OCI-LY1 (cell line): ENCODE data around the gene RAD9B.
"Not testable (repeated sequence)": the region's sequence is repeated elsewhere in the genome, so short reads cannot be mapped to it uniquely, and the experiment has no call there.

ENCODE experiments used
- H2AFZ ChIP-seq: fragments of 200-600 bp; sonication (generic), shearing (Covaris generic); 2 replicates; pipeline ENCODE4 v1.6.0; 2014; ENCODE audit warnings: antibody characterized with exemption, mild to moderate bottlenecking, low read length
- H3F3A ChIP-seq: fragments of 200-600 bp; sonication (generic), shearing (Covaris generic); 2 replicates; pipeline ENCODE4 v1.6.0; 2014; ENCODE audit warnings: mild to moderate bottlenecking, antibody characterized with exemption, low read length, moderate library complexity; ENCODE audit not compliant: insufficient read depth
- H3K27ac ChIP-seq: fragments of 200-600 bp; sonication (generic); 2 replicates; pipeline ENCODE4 v1.5.1; 2014; ENCODE audit warnings: low read length, mixed run types, mild to moderate bottlenecking, low read depth; ENCODE audit not compliant: poor library complexity, severe bottlenecking
- H3K27me3 ChIP-seq: fragments of 200-600 bp; sonication (generic); 2 replicates; pipeline ENCODE4 v1.6.0; 2014; ENCODE audit warnings: antibody characterized with exemption, mild to moderate bottlenecking, low read length, moderate library complexity; ENCODE audit not compliant: insufficient read depth
- H3K36me3 ChIP-seq: fragments of 200-600 bp; sonication (generic); 2 replicates; pipeline ENCODE4 v1.6.1; 2014; ENCODE audit warnings: mild to moderate bottlenecking, antibody characterized with exemption, low read length, moderate library complexity, mixed read lengths; ENCODE audit not compliant: insufficient read depth
- H3K4me1 ChIP-seq: fragments of 200-600 bp; sonication (generic); 2 replicates; pipeline ENCODE4 v1.5.1; 2014; ENCODE audit warnings: mild to moderate bottlenecking, low read length, moderate library complexity; ENCODE audit not compliant: insufficient read depth, severe bottlenecking
- H3K4me2 ChIP-seq: fragments of 200-600 bp; sonication (generic), shearing (Covaris generic); 2 replicates; pipeline ENCODE4 v1.6.1; 2014; ENCODE audit warnings: low read length
- H3K4me3 ChIP-seq: fragments of 200-600 bp; sonication (generic); 2 replicates; pipeline ENCODE4 v1.5.1; 2014; ENCODE audit warnings: low read length, low read depth, mild to moderate bottlenecking, mixed read lengths; ENCODE audit not compliant: poor library complexity, severe bottlenecking
- H3K79me2 ChIP-seq: fragments of 200-600 bp; shearing (Covaris generic); 2 replicates; pipeline ENCODE4 v1.6.1; 2016; ENCODE audit warnings: mixed run types, low read length, mixed read lengths; ENCODE audit not compliant: insufficient read depth
- H3K9ac ChIP-seq: fragments of 200-600 bp; sonication (generic), shearing (Covaris generic); 2 replicates; pipeline ENCODE4 v1.6.1; 2014; ENCODE audit warnings: mild to moderate bottlenecking, low read length, mixed read lengths
- H3K9me2 ChIP-seq: fragments of 200-600 bp; sonication (generic), shearing (Covaris generic); 2 replicates; pipeline ENCODE4 v1.6.1; 2014; ENCODE audit warnings: low read depth, mild to moderate bottlenecking, low read length, mixed read lengths
- H3K9me3 ChIP-seq: fragments of 200-600 bp; shearing (Covaris generic); 2 replicates; pipeline ENCODE4 v1.6.1; 2014; ENCODE audit warnings: low read length, mixed read lengths
- H4K20me1 ChIP-seq: fragments of 200-600 bp; sonication (generic), shearing (Covaris generic); 2 replicates; pipeline ENCODE4 v1.6.0; 2016; ENCODE audit warnings: mild to moderate bottlenecking, low read length; ENCODE audit not compliant: insufficient read depth
- CTCF ChIP-seq: fragments of 200-600 bp; sonication (generic), shearing (Covaris generic); IDR thresholded peaks from 2 replicates; pipeline ENCODE4 v1.5.1; 2017; ENCODE audit warnings: mild to moderate bottlenecking, antibody characterized with exemption, low read length, moderate library complexity, mixed read lengths
- EZH2 ChIP-seq: fragments of 200-600 bp; sonication (generic), shearing (Covaris generic); IDR thresholded peaks from 2 replicates; pipeline ENCODE4 v1.8.0; 2017; ENCODE audit warnings: borderline replicate concordance, mixed run types, mild to moderate bottlenecking, antibody characterized with exemption, low read length, moderate library complexity, mixed read lengths

The RAD9B gene

GRCh38 chr12:110543252-110543959 is 41.3 kb downstream of the RAD9B start:
- no peak overlapping the region for H3K4me2 ChIP-seq
- H3F3A ChIP-seq, result no peaks in the 10 kb centered on the region
- no peak overlapping the region for H2AFZ ChIP-seq
- no peaks in the 10 kb centered on the region for H3K9me3 ChIP-seq
- H3K27me3 ChIP-seq, result no peaks in the 10 kb centered on the region
- H3K9me2 ChIP-seq, result no peaks in the 10 kb centered on the region
- H3K4me3 ChIP-seq, result no peak overlapping the region
- H3K36me3 ChIP-seq, result peaks cover 70% of the 10 kb centered on the region
- H3K4me1 ChIP-seq, result no peaks in the 10 kb centered on the region
- H3K9ac ChIP-seq, result no peak overlapping the region
- no peak overlapping the region for H3K27ac ChIP-seq
- no peak for TF ChIP-seq EZH2
- TF ChIP-seq CTCF, result no peak
- no peaks in the 10 kb centered on the region for H4K20me1 ChIP-seq
- H3K79me2 ChIP-seq, result 0 out of 2 replicates have a peak, but pooled peaks cover 5% of the 10 kb centered on the region

GRCh38 chr12:110543965-110544364 is 41.8 kb downstream of the RAD9B start:
- H2AFZ ChIP-seq, result no peak overlapping the region
- H3K4me3 ChIP-seq, result no peak overlapping the region
- H4K20me1 ChIP-seq, result no peaks in the 10 kb centered on the region
- no peak overlapping the region for H3K4me2 ChIP-seq
- H3K9me3 ChIP-seq, result no peaks in the 10 kb centered on the region
- no peak overlapping the region for H3K27ac ChIP-seq
- no peaks in the 10 kb centered on the region for H3F3A ChIP-seq
- peaks cover 9% of the 10 kb centered on the region; the same call in 1 of the 2 replicates for H3K79me2 ChIP-seq
- peaks cover 70% of the 10 kb centered on the region for H3K36me3 ChIP-seq
- TF ChIP-seq CTCF, result no peak
- TF ChIP-seq EZH2, result no peak
- no peaks in the 10 kb centered on the region for H3K27me3 ChIP-seq
- no peaks in the 10 kb centered on the region for H3K4me1 ChIP-seq
- H3K9me2 ChIP-seq, result no peaks in the 10 kb centered on the region
- no peak overlapping the region for H3K9ac ChIP-seq

- H3F3A ChIP-seq, H3K27ac ChIP-seq, H2AFZ ChIP-seq, H3K9me3 ChIP-seq, H3K4me1 ChIP-seq, H3K4me2 ChIP-seq, H4K20me1 ChIP-seq, H3K27me3 ChIP-seq, H3K9ac ChIP-seq, H3K4me3 ChIP-seq, H3K9me2 ChIP-seq: not testable (repeated sequence)
- peaks cover 13% of the 10 kb centered on the region; the same call in 1 of the 2 replicates for H3K79me2 ChIP-seq
- peaks cover 65% of the 10 kb centered on the region for H3K36me3 ChIP-seq
Observed at GRCh38 chr12:110545259-110545658, 43.1 kb downstream of the RAD9B start.

GRCh38 chr12:110545812-110546211 is 43.7 kb downstream of the RAD9B start:
- no peaks in the 10 kb centered on the region for H3K9me2 ChIP-seq
- H3K27me3 ChIP-seq, result no peaks in the 10 kb centered on the region
- no peak overlapping the region for H3K9ac ChIP-seq
- no peak overlapping the region for H3K4me2 ChIP-seq
- H4K20me1 ChIP-seq, result no peaks in the 10 kb centered on the region
- no peaks in the 10 kb centered on the region for H3F3A ChIP-seq
- H3K27ac ChIP-seq, result no peak overlapping the region
- no peak for TF ChIP-seq EZH2
- TF ChIP-seq CTCF, result no peak
- H2AFZ ChIP-seq, result no peak overlapping the region
- H3K4me3 ChIP-seq, result no peak overlapping the region
- H3K79me2 ChIP-seq, result peaks cover 13% of the 10 kb centered on the region; the same call in 1 of the 2 replicates
- no peaks in the 10 kb centered on the region for H3K9me3 ChIP-seq
- peaks cover 71% of the 10 kb centered on the region for H3K36me3 ChIP-seq
- H3K4me1 ChIP-seq, result no peaks in the 10 kb centered on the region
